Suppressor macrophage treated with lipopolysaccharide for 4 hours (primary cell): ENCODE measurements around the gene ASPSCR1.

Source experiments
- DNase-seq: peaks from one replicate; pipeline ENCODE4 v3.0.0-alpha.2; 2020

The ASPSCR1 gene

DNA sequence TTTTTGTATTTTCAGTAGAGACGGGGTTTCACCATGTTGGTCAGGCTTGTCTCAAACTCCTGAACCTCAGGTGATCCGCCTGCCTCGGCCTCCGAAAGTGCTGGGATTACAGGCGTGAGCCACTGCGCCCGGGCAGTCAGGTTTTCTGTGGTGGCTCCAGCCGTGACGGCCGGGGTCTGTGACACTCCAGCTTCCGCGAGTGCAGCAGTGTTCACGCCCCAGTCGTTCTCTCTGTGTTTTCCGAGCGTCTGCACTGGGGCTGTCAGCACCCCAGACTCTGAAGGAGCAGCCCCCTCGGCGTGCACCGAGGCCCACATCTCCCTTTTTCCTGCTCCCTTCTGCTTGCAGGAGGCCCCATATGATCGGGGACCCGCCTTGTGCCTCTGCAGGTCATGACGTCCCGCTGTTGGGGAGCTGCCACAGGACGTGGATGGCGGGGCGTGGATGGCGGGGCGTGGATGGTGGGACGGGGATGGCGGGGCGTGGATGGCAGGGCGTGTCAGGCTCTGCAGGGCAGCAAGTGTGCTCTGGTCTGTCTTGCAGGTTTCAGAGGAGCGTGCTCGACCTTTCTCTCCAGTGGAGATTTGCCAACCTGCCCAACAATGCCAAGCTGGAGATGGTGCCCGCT, 5.7 kb downstream of the ASPSCR1 start:
- no peak for DNase-seq

DNA sequence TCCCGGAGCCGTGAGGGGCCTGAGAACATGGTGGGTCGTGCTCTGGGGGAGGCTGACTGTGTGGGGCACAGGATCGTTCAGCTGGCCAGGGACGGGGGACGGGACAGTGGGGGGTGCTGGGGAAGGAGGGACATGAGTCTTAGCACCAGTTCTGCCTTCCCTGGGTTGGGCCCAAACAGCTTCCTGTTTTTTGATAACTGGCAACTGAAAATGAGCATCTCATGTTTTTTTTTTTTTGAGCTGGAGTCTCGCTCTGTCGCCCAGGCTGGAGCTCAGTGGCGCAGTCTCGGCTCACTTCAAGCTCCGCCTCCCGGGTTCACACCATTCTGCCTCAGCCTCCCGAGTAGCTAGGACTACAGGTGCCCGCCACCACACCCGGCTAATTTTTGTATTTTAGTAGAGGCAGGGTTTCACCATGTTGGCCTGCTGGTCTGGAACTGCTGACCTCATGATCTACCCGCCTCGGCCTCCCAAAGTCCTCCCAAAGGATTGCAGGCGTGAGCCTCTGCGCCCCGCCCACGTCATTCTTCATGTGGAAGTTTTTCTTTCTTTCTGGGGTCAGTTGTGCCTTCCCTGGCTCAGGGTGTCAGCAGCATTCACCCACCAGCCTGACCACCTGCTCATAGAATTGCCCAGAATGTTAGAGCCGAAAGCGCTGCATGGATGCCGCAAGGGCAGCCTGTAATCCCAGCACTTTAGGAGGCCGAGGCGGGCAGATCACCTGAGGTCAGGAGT, 6.4 kb downstream of the ASPSCR1 start:
- DNase-seq, result peak; percentile 20

DNA sequence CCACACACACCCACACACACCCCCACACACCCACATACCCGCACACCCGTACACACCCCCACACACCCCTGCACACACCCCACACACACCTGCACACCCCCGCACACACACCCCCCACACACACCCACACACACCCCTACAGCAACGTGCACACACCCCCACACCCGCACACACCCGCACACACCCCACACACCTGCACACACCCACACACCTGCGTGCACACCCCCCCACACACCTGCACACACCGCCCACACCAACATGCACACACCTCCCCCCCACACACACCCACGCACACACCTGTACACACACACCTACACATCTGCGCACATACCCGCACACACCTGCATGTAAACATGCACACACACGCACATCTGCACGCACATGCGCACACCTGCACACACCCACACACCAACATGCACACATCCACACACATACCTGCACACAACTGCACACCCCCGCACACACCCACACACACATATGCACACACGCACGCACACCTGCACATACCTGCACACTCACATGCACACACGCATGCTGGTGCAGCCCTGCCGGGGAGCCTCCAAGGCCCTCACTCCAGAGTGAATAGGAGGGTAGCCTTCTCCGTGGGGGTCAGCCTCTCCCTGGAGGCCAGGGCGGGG, 7.5 kb downstream of the ASPSCR1 start:
- DNase-seq, result no peak

DNA sequence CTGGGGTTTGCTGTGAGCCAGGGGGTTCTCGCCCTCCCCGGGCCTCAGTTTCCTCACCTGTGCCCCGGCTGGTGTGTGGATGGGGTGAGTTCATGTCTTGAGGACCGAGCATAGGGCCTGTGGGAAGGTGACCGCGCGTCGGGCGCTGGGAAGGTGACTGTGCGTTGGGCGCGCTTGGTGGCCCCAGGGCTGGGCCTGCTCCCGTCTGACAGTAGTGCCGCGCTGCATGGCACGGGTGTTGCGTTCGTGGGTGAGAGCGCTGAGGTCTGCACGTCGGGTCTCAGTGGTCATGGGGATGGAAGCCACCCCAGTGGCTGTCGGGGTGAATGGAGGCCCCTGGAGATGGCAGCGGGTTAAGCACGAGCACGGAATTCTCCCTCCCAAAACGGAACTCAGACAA, 9.2 kb downstream of the ASPSCR1 start:
- no peak for DNase-seq

DNA sequence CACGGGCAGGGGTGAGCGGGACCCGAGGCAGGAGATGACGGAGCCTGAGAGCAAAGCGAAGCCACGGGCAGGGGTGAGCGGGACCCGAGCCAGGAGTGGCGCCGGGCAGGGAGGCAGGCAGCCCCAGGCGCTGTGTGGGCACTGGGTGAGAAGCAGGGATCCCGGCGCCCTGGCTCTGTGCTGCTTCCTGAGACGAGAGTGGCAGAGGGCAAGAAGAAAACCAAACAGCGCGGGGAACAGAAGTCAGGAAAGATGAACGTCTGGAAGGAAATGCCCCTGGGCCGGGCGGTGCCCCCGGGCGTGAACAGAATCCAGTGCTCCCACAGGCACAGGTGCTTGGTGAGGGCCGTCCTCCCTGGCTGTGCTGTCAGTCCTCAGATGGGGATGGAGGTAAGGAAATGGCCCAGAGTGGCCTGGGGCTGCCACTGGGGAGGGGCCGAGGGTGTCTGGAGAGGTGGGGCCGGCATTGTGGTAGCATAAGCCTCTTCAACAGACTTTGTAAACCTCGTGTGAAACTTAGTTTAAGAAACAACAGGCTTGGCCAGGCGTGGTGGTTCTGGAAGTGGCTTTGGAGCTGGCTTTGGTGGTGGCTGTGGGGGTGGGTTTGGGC, 9.8 kb downstream of the ASPSCR1 start:
- DNase-seq, result no peak

DNA sequence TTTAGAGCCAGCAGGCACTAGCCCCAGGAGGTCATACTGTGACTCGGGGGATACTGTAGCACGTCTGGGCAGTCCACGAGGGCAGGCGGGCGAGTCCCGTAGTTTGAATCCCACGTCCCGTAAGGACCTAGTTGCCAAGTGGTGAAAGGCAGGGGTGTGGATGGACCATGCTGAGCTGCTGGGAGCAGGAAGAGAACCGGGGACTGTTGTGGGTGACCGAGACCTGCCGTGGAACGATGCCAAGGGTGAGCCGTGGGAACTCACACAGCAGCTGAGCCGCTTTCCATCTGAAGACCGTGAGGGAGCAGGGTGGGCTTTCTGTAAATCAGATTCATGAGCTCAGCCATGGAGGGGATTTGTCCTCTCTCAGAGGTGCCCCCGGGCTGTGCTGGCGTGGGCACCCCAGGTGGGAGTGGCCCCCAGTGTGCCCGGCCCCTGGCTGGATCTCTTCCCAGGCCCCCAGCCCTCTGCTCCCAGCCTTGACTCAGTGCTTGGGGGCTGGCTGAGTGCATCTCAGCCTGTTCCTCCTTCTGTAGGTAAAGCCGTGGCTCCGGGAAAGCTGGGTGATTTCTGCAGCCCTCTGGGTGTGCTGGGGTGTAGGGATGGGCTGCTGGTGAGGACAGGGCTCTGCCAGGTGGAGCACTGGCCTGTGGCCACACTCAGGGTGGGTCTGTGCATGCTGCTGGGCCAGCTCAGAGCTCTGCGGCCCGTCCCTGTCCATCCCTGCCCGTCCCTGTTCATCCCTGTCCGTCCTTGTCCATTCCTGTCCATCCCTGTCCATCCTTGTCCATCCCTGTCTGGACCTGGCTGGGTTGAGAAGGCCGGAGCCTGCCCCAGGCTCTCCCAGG, 13.6 kb downstream of the ASPSCR1 start:
- no peak for DNase-seq

DNA sequence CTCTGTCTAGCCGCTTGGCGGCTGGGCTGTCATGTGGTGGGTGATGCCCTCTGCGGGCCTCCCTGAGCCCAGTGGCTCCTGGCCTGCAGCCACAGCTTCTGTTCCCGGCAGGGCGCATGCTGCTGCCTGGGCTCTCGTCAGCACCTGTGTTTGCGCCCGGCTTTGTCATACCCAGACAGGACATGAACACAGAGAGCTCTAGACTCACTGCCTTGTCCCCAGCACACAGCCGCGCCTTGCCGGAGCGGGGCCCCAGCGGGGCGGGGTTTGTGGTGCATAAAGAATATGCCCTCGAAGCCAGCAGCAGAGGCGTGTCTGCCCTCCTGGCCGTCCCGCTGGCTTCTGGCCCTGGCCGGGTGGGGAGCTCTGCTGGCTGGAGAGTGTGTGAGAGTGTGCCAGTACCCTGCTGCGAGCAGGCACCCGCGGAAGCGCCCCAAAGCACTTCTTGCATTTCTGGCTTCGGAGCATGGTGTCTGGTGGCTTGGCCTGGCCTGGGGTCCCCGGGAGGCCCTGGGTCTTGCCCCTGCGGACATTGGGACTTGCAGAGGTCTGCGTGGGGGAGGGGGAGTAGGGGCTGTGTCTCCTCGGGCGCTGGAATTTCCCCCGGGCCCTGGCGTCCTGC, 14.4 kb downstream of the ASPSCR1 start:
- DNase-seq, result no peak

DNA sequence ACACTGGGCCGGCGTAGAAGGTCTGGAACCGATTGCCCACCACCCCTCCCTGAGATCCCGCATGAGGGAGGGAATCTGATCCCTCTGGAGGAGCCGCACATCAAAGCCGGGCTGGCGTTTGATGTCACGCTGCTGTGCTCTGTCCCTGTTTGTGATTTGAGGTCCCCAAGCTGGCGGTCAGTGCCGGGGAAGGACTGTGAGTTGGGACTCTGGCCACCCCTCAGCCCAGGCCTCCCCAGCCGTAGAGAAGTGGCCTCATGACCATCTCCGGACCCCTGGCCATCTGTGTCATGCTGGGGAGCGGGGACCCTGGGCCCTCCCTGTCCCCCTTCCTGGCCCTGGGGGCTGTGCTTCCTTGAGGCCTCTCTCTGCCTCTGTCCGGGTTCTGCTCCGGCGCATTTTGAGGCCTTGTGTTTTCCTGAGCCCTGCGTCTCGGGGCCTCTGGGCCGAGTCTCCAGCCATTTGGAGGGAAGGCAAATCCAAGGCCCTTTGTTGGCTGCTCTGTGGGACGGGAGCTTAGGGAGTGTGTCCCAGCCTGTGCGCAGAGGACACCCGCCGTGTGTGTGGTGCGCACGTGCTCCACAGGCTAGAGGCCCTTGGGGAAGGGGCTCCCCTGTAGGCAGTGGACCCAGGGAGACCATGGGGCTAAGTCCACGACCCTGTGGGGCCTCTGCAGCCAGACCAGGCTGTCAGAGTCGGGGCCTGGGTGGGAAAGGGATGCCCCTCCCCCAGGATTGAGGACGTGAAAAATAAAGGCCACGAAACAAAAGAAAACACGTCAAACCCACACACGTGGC, 15.1 kb downstream of the ASPSCR1 start:
- DNase-seq, result no peak

DNA sequence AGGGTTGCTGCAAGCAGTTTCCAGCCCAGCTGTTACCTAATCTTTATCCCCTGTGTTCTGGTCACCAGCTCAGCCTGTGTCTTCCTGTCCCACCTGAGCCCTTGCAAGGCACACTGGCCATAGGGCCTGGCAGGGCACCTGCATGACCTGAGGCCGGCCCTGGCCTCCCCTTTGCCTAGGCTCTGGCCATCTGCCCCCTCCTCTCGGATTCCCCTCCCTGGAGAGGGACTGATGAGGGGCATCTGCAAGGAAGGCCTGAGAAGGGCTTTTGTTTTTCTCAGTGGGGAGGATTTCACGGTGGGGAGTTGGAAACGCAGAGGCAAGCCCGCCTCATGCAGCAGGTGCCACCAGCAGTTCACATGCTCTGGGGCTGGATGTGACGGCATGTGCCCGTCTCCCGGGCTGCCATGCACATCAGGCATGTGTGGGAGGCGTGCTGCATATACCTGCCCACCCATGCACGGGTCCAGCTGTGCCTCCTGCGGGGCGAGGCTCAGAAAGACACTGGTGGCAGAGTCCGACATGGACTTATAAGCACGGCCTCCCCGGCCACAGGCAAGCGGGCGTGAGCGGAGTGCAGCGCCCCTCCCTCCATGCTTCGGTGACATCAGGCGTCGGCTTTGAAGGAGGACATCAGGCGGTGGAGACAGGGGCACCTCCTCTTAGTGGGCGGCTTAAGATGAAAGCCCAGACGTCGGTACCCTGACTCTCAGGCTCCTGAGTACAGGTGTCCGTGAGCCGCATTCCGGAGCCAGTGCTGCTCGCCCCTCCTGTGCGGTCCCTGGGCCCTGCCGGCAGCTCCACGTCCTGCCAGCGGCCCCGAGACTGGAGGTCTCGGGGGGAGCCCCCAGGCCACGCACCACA, 16.5 kb downstream of the ASPSCR1 start:
- no peak for DNase-seq

DNA sequence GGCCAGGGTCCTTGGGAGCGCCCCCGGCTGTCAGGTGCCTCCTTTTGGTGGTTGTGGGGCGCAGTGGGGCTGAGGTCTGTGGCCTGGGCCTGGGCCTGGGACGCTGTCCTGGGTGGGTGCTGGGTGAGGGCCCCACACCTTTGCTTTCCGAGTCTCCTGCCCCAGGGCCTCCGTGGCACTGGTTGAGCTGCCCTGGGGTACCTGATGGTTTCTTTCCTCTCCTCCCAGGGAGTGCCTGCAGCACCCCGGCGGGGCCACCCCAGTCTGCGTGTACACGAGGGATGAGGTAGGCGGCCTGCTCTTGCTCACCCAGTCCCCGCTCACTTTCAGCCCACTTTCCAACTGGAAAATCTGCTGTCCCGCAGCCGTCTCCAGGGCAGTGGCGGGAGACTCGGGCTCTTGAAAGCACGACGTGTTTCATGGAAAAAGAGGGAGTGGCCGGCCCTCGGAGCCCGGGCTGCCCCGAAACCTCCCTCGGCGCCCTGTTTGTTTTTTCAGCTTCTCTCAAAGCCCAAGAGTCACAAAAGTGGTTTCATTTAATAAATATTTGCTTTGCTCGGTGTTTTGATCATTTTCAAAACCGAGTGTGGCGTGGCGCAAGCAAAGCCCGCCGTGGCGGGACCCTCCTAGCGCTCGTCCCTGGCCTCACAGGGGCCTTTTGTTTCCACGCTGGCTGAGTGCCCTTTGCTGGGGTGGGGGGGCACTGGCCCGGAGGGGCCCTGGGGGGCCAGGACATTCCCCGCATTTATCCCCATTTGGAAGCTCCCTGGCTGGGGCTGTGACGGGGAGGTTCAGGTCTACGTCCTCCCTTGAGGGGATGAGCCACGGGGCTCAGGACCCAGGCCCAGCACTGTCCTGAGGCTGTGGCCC, 17.4 kb downstream of the ASPSCR1 start:
- no peak for DNase-seq

DNA sequence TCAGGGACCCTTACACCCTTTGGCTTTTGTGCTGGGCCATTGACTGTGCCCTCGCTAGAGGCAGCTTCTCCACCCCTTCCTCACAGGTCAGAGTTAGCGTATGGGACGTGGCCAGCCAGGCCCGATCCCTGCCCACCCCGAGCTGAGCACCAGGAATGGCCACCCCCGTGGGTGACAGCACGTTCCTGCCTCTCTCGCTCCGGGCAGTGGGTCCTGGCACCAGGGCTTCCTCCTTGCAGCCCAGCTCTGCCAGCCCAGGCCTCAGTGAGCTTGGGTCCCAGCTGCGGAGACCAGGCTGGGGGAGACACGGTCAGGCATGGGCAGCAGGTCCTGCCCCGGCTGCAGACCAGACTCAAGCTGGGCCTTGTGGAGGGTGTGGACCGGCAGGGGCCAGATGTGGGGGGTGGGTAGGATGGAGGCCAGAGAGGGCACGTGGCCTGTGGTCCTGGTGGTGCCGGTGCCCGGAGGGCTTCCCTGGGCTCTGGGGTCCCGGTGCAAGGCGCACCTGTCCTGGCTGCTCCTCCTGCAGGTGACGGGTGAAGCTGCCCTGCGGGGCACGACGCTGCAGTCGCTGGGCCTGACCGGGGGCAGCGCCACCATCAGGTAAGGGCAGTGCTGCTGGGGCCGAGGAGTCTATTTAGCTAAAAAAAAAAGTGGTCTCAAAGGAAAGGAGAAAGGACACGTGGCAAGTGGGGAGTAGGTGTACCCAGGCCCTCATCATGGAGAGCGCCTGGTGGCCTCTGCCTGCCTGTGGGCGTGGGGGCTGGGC, 18.2 kb downstream of the ASPSCR1 start:
- no peak for DNase-seq

DNA sequence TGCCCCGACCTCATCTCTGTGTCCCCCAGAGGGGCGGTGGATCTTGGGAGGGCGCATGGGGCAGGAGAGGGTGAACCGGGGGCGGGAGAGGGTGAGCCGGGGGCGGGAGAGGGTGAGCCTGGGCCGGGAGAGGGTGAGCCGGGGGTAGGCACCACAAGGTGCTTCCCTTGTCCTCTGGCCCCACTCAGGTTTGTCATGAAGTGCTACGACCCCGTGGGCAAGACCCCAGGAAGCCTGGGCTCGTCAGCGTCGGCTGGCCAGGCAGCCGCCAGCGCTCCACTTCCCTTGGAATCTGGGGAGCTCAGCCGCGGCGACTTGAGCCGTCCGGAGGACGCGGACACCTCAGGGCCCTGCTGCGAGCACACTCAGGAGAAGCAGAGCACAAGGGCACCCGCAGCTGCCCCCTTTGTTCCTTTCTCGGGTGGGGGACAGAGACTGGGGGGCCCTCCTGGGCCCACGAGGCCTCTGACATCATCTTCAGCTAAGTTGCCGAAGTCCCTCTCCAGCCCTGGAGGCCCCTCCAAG, 18.9 kb downstream of the ASPSCR1 start:
- no peak for DNase-seq

DNA sequence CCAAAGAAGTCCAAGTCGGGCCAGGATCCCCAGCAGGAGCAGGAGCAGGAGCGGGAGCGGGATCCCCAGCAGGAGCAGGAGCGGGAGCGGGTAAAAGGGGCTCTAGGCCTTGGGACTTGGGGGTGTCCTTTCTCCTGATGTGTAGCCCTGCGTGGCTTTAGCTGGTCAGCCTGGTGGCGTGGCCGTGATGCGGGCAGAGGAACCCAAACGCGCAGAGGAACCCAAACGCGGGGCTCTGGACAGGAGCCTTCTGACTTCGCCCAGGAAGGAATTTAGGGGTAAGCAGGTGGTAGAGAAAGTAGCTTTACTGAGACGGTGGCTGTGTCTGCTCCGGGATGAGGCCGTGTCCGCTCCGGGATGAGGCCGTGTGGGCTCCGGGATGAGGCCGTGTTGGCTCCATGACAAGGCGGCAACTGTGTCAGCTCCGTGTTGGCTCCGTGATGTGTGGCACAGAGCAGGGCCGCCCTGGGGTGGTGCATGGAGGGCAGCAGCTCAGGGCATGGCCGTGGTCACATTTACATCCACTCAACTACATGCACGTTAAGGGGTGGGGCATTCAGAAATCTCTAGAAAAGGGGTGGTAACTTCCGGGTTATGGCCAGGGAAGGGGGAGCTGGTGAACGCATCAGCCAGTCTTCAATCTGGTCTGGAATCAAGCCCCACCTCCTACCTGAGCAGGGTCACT, 19.5 kb downstream of the ASPSCR1 start:
- DNase-seq, result no peak

DNA sequence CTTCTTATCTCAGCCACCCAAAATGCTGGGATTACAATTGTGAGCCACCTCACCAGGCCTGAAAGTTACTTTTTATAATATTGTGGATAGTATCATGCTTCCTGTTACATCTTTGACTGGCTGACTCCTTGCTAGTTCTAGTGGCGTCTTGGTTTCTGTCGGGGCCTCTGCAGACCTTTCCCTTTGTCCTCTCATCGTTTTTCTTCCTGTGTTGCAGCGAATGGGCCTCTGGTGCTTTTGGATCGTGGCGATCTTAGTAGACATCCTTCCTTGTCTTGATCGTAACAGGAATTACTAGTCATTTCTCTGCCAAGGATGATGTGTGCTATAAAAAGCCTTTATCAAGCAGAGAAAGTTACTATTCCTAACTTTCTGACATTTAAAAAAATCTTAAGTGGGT, 20.8 kb downstream of the ASPSCR1 start:
- DNase-seq, result no peak

DNA sequence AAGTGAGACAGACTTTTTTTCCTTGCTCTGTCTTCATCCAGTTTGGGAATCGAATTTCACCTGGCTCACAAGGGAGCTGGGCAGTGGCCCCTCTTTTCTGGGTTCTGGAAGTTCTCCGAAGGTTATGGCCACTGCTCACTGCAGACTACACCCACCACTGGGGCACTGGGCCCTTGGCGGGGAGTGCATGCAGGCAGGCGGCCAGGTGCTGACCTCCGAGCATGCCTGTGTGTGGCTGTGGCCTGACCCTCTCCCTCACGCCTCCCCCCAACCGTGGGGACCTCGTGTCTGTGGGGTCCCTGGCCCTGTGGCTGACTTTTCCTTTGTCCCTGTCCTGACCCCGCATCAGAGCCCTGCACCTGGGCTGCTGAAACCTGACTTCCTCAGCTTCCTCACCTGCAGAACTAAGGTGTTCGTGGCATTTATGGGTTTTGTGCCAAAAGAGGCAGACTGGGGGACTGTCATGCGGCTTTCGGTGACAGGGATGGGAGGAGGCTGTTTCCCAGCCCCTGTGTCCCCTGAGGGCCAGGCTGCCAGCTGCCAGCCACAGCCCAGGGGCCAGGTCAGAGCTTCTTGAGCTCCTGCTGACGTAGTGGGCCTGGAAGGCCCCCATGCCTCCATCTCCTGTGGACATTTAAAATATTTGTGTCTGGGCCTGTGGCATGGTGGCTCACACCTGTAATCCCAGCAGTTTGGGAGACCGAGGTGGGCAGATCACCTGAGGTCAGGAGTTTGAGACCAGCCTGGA, 21.4 kb downstream of the ASPSCR1 start:
- no peak for DNase-seq

DNA sequence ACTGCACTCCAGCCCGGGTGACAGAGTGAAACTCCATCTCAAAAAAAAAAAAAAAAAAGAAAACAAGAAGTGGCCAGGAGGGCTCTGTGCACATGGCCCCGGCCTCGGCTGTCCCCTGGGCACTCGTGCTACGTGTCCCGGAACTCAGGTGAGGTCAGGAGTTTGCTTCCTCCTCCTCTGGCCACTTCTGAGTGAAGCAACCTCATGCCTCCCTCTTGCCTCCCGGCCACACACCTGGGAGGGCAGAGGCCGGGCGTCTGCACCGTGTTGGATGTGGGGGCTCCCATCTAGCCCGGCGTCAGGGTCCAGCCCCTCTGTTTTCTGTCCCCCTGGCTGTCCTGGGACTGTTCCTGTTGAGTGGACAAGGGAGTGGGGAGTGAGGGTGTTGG, 22.2 kb downstream of the ASPSCR1 start:
- no peak for DNase-seq
